Measurements from ENCODE around the gene YLPM1.

YLPM1 gene

GRCh38 chr14:74784634-74785033 lies 21.5 kb downstream of the YLPM1 start:
- TF ChIP-seq Cebpa-rat (IDR thresholded peaks at IDR 0.05) = no peak
- Histone ChIP-seq H3K4me1 (peaks cover 0 to 10% (median 0%) of the 10 kb centered on the region in 10 experiments; a peak in 5 of 20 replicates), H3K27me3 (no peaks in the 10 kb centered on the region), H3K9ac (no peak overlapping the region), H3K4me2 (no peak overlapping the region), H3K9me3 (replicated peaks in 1 of 11) (peaks cover 0 to 26% (median 24%) of the 10 kb centered on the region in 11 experiments; a peak in 19 of 22 replicates), H3K36me3 (peaks cover 93 to 100% (median 100%) of the 10 kb centered on the region in 11 experiments), H3K4me3 (no peak overlapping the region), H4K20me1 (peaks cover 0 to 71% (median 30%) of the 10 kb centered on the region in 11 experiments; a peak in 14 of 22 replicates), H3K27ac (no peak overlapping the region)

GRCh38 chr14:74785056-74785613 lies 22.0 kb downstream of the YLPM1 start:
- Histone ChIP-seq H3K4me1 (peaks cover 0 to 10% (median 0%) of the 10 kb centered on the region in 10 experiments; a peak in 5 of 20 replicates), H3K4me2 (no peak overlapping the region), H3K9ac (no peak overlapping the region), H3K4me3 (no peak overlapping the region), H3K36me3 (peaks cover 89 to 100% (median 100%) of the 10 kb centered on the region in 11 experiments), H3K27ac (no peak overlapping the region), H3K27me3 (no peaks in the 10 kb centered on the region), H3K9me3 (replicated peaks in 1 of 11) (peaks cover 0 to 31% (median 29%) of the 10 kb centered on the region in 11 experiments; a peak in 19 of 22 replicates), H4K20me1 (peaks cover 0 to 66% (median 26%) of the 10 kb centered on the region in 11 experiments; a peak in 14 of 22 replicates)
- TF ChIP-seq Cebpa-rat (IDR thresholded peaks at IDR 0.05) = no peak

- peaks cover 82 to 99% (median 94%) of the 10 kb centered on the region in 11 experiments for H3K36me3 ChIP-seq
- no peak overlapping the region for H3K4me3 ChIP-seq
- no peak overlapping the region for H3K9ac ChIP-seq
- peaks cover 8 to 43% (median 40%) of the 10 kb centered on the region in 11 experiments; a peak in 21 of 22 replicates for H3K9me3 ChIP-seq (replicated peaks in 1 of 11)
- H3K27me3 ChIP-seq = no peaks in the 10 kb centered on the region
- H3K4me1 ChIP-seq = peaks cover 0 to 10% (median under 1%) of the 10 kb centered on the region in 10 experiments; a peak in 9 of 20 replicates
- TF ChIP-seq Cebpa-rat (IDR thresholded peaks at IDR 0.05) = no peak
- H4K20me1 ChIP-seq = peaks cover 0 to 59% (median 21%) of the 10 kb centered on the region in 11 experiments; a peak in 13 of 22 replicates
- H3K4me2 ChIP-seq = peak overlapping the region in 3 of 11 experiments; percentile 18 to 30 (median 19); a peak in 2 of 22 replicates
- no peak overlapping the region; a peak in 1 of 22 replicates for H3K27ac ChIP-seq
These were observed 23.7 kb downstream of the YLPM1 start for GRCh38 chr14:74786796-74787315.

GRCh38 chr14:74792249-74793039 lies 29.3 kb downstream of the YLPM1 start:
- peak overlapping the region; percentile 49 to 86 (median 66) for H3K4me2 ChIP-seq

GRCh38 chr14:74793506-74794155 lies 30.5 kb downstream of the YLPM1 start:
- Histone ChIP-seq H4K20me1 (peaks cover 0 to 45% (median 7%) of the 10 kb centered on the region in 11 experiments; a peak in 10 of 22 replicates), H3K27ac (peak overlapping the region in 4 of 11 experiments; percentile 42 to 57 (median 48); a peak in 6 of 22 replicates), H3K4me2 (peak overlapping the region; percentile 25 to 86 (median 65); a peak in 17 of 22 replicates), H3K36me3 (peaks cover 59 to 88% (median 76%) of the 10 kb centered on the region in 11 experiments), H3K9me3 (replicated peaks in 1 of 11) (peaks cover 8 to 30% (median 26%) of the 10 kb centered on the region in 11 experiments; a peak in 21 of 22 replicates), H3K9ac (no peak overlapping the region), H3K4me3 (no peak overlapping the region), H3K27me3 (no peaks in the 10 kb centered on the region), H3K4me1 (peaks cover 18 to 28% (median 24%) of the 10 kb centered on the region in 10 experiments)
- no peak for TF ChIP-seq Cebpa-rat (IDR thresholded peaks at IDR 0.05)

More at GRCh38 chr14:74792249-74793039, 29.3 kb downstream of the YLPM1 start:
- no peaks in the 10 kb centered on the region for H3K27me3 ChIP-seq
- H3K27ac ChIP-seq = peak overlapping the region in 9 of 11 experiments; percentile 30 to 57 (median 43); a peak in 16 of 22 replicates
- no peak for TF ChIP-seq Cebpa-rat (IDR thresholded peaks at IDR 0.05)
- H4K20me1 ChIP-seq = peaks cover 0 to 37% (median 0%) of the 10 kb centered on the region in 11 experiments; a peak in 8 of 22 replicates
- peaks cover 18 to 28% (median 24%) of the 10 kb centered on the region in 10 experiments for H3K4me1 ChIP-seq
- peaks cover 58 to 88% (median 76%) of the 10 kb centered on the region in 11 experiments for H3K36me3 ChIP-seq
- H3K9ac ChIP-seq = no peak overlapping the region
- no peak overlapping the region; a peak in 1 of 20 replicates for H3K4me3 ChIP-seq
- H3K9me3 ChIP-seq (replicated peaks in 1 of 11) = peaks cover 8 to 41% (median 38%) of the 10 kb centered on the region in 11 experiments; a peak in 21 of 22 replicates

GRCh38 chr14:74794947-74795346 lies 31.8 kb downstream of the YLPM1 start:
- H3K27ac ChIP-seq = no peak overlapping the region
- H3K36me3 ChIP-seq = peaks cover 60 to 88% (median 76%) of the 10 kb centered on the region in 11 experiments
- H4K20me1 ChIP-seq = peaks cover 0 to 54% (median 10%) of the 10 kb centered on the region in 11 experiments; a peak in 11 of 22 replicates
- H3K4me1 ChIP-seq = peaks cover 18 to 28% (median 24%) of the 10 kb centered on the region in 10 experiments
- H3K9ac ChIP-seq = no peak overlapping the region
- peaks cover 8 to 18% (median 13%) of the 10 kb centered on the region in 11 experiments; a peak in 21 of 22 replicates for H3K9me3 ChIP-seq (replicated peaks in 1 of 11)
- H3K27me3 ChIP-seq = no peaks in the 10 kb centered on the region
- H3K4me2 ChIP-seq = peak overlapping the region in 1 of 11 experiments; percentile 10; a peak in 3 of 22 replicates
- no peak overlapping the region for H3K4me3 ChIP-seq
- peak in 5 of 11 experiments; percentile 37 to 71 (median 39); a peak in 6 of 22 replicates for TF ChIP-seq Cebpa-rat (IDR thresholded peaks at IDR 0.05)

GRCh38 chr14:74799765-74800164 lies 36.6 kb downstream of the YLPM1 start:
- peaks cover 0 to 73% (median 34%) of the 10 kb centered on the region in 11 experiments; a peak in 16 of 22 replicates for H4K20me1 ChIP-seq
- no peaks in the 10 kb centered on the region for H3K27me3 ChIP-seq
- no peak overlapping the region for H3K4me2 ChIP-seq
- peaks cover 69 to 100% (median 89%) of the 10 kb centered on the region in 11 experiments for H3K36me3 ChIP-seq
- peaks cover 0 to 4% (median 1%) of the 10 kb centered on the region in 10 experiments; a peak in 5 of 20 replicates for H3K4me1 ChIP-seq
- no peak overlapping the region for H3K27ac ChIP-seq
- TF ChIP-seq Cebpa-rat (IDR thresholded peaks at IDR 0.05) = no peak
- no peaks in the 10 kb centered on the region for H3K9me3 ChIP-seq (replicated peaks in 1 of 11)
- no peak overlapping the region for H3K4me3 ChIP-seq
- no peak overlapping the region for H3K9ac ChIP-seq

- H4K20me1 ChIP-seq = peaks cover 0 to 70% (median 34%) of the 10 kb centered on the region in 11 experiments; a peak in 16 of 22 replicates
- H3K4me2 ChIP-seq = no peak overlapping the region
- no peak overlapping the region for H3K27ac ChIP-seq
- H3K4me1 ChIP-seq = no peaks in the 10 kb centered on the region
- peaks cover 69 to 100% (median 88%) of the 10 kb centered on the region in 11 experiments for H3K36me3 ChIP-seq
- H3K27me3 ChIP-seq = no peaks in the 10 kb centered on the region
- H3K9me3 ChIP-seq (replicated peaks in 1 of 11) = no peaks in the 10 kb centered on the region
- no peak overlapping the region for H3K4me3 ChIP-seq
- H3K9ac ChIP-seq = no peak overlapping the region
- no peak for TF ChIP-seq Cebpa-rat (IDR thresholded peaks at IDR 0.05)
These were observed 37.7 kb downstream of the YLPM1 start for GRCh38 chr14:74800780-74801179.

Data from BLaER1 treated with 17β-estradiol and CSF1 and Interleukin-3, amounts not matched to agents 10 nM and 100 nM (cell line).